GM19395 (cell line): ENCODE measurements around the gene PANK4.
A peak's percentile ranks its signal among the peaks of the same experiment; 100 is the strongest.

Experiments
- ATAC-seq: cut with Tn5 transposase; IDR thresholded peaks from one replicate; pipeline ENCODE4 v1.9.1; 2021; ENCODE audit warnings: mild to moderate bottlenecking, moderate library complexity; ENCODE audit not compliant: unreplicated experiment

PANK4 gene

DNA sequence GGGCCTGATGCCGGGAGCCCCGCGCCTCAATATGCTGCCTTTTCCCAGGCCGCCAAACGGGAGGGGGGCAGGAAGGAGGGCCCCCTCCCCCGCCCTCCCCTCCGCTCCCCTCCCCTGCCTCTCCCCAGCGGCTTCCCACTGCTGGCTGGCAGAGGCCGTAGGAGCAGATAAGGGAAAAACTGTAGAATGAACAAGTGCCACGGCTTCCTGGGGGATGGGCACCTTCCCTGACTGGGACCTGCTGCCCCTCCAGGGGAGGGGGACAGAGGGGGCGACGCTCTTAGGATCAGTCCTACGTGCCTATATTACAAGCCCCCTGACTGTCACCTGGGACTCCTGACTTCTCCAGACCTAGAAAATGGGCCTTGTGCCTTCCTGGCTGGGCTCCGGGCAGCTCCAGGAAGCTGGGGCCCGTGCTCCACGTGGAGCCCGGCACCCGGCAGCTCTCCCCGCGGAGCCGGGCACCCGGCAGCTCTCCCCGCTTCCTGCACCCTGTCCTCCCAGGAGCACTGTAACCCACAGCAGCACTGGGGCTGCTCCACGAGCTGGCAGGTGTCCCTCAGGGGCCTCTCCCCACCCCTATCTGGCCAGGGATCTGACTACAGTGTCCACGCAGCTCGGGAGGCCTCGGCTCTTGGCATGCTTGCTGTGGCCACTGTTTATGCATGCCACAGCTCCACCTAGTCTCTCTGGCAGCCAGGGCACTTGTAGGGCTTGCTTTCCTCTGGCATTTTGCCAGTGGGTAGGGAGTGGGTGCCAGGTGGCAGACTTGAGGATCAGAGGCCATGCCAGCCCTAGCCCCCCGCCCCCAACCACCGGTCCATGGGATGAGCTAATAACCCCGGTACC lies 4.3 kb upstream of the PANK4 start:
- ATAC-seq: no peak

DNA sequence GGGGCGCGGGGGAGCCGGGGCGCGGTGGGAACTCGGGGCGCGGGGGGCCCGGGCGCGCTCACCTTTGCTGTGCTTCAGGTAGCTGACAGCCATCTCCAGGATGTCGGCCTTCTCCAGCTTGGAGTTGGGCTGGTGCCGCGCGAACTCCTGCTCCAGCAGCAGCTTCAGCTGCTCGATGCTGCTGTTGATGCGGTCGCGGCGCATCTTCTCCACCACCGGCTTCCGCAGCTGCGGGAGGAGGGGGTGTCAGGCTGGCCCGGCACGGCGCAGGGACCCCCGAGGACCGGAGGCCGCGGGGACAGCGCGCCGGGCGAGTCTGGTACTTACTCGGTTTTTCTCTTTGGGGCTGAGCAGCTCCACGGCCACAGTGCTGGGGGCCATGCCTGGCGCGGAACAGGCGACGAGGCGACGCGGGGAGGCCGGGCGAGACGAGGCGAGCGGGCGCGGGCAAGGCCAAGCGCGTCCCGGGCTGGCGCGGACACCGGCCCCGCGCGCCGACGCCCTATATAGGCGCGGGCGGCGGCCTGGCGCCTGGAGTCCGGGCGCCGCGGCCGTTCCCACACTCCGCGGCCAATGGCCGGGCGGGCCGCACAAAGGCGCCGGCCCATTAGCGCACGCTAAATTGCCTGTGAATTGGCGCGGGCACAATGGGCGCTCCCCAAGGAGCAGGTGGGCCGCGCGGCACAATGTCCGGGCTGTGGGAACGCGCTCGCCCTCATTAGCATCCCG lies 3.6 kb upstream of the PANK4 start, which contains the start of gene HES5:
TSS of gene HES5 (minus strand) at position 480 of the 729 bp plus-strand sequence. CDS start at position 381, 99 bp downstream.
- ATAC-seq: no peak

DNA sequence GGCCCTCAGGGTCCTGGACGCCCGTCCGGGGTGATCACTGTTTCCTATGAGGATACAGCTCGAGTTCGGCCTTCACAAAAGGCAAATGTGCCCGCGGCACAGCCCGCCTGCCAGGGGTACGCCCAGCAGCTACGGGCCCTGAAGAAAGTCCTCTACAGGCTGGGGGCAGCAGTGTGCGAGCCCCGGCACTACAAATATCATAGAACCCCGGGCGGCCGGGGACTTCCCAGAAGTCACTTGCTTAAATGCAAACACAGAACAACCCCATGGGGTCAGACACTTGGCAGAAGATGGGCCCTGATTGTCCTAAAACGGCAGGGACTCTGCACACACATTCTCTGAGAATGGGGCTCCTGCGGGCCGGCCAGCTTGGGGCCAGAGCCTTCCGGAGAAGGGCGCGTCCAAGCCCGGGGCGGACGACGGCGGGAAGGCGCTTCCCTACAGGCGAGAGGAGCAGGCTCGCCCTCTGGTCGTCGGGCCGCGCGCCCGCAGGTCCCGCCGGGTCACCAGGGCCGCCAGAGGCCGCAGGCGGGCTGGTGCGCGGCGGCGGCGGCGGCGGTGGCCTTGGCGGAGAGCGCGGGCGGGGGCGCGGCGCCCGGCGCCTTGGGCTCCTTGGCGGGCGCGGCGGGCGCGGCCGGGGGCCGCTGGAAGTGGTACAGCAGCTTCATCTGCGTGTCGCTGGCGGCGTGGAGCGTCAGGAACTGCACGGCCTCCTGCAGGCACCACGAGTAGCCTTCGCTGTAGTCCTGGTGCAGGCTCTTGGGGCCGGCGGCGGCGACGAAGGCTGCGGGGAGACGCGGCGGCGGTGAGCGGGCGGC lies 2.8 kb upstream of the PANK4 start:
- ATAC-seq: no peak

DNA sequence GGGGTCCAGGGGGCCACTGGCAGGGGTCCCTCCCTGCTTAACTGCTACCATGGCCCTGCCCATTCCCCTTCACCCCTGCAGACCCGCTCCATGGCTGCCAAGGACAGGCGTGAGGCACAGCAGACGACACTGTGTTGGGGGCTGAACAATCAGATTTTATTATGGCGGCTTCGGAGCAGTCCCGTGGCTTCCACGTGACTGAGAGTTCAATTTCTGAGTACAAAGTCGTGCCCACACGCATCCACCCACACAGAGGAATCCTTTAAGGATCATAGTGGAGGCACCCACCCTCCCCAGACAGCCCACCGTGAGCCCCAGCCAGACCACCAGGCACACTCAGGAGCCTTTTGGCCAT lies 2.2 kb upstream of the PANK4 start:
- ATAC-seq: no peak

DNA sequence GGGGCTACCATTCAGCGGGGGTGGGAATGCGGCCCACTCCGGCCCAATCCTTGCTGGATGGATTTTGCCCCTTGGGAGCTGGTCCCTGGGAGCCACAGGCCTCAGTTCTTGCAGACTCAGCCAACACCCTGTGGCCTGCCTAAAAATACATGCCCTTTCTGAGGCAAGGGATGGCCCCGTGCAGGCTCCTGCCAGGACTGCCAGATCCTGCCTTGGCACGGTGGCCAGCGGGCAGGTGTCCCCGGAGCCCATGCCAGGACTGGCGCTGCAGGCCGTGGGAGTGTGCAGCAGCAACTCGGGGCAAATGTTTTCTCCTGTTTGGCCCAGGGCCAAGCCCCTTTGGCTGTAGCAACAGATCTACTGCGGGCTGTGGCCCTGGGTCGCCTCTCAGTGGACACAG lies 1.6 kb upstream of the PANK4 start:
- no peak for ATAC-seq

DNA sequence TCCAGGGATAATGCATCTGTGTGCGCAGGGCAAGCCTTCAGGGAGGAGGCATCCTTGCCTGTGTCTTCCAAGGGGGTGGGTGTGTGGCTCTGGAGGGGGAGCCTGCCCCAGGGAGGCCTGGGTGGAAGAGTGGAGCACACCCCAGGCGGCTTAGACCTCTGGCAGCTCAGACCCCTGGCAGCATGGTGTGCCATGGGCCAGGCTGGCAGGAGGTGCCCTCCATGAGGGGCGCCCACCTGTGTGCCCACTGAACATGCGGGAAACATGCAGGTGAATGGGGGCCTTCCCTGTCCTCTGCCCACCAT lies 1.1 kb upstream of the PANK4 start:
- no peak for ATAC-seq

DNA sequence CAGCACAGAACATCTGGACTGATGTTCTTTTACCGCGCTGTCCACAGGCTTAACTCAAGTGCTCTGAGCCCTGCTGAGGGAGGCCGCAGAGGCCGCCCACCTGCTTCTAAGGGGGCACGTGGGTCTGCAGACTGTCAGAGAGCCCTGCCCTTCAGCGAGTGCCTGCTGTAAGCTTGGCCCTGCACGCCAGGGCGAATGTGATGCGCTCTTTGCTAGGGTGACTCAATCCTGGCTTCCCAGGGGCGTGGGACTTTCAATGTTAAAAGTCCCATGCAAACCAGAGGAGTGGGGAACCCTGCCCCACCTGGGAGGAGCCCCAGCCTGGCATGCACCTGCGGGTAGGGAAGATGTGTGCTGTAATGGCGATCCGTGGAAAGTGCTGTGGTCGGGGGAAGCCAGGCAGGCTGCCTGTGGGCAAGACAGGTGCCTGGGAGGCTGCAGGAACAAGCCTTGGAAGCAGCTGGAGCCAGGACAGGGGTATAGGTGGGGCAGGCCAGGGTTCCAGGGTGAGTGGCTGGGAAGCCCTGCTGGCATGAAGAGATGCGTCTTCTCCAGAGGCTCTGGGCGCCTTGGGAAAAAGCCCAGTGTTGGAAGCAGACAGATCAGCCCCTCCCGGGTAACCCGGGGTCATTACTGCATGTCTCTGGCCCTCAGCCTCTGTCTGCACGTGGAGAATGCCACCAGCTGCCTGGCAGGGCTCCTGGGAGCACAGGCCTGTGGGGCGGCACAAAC lies 594 bp upstream of the PANK4 start:
- ATAC-seq: peak; percentile 32

DNA sequence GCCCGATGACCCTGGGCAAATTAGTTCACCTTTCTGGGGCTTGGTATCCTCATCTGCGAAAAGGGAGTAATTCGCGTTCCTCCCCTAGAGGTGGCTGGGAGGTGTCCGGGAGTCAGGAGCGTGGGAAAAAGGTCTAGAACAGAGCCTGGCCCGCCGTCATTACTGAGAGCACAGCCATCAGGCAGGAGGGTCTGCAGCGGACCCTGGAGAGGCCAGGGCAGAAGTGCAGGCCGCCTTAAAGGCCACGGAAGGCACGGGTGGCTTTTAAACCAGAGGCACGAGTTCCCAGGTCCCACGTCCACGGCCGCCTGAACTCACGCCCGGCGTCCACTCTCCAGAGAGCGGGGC lies 850 bp downstream of the PANK4 start:
- ATAC-seq: no peak

DNA sequence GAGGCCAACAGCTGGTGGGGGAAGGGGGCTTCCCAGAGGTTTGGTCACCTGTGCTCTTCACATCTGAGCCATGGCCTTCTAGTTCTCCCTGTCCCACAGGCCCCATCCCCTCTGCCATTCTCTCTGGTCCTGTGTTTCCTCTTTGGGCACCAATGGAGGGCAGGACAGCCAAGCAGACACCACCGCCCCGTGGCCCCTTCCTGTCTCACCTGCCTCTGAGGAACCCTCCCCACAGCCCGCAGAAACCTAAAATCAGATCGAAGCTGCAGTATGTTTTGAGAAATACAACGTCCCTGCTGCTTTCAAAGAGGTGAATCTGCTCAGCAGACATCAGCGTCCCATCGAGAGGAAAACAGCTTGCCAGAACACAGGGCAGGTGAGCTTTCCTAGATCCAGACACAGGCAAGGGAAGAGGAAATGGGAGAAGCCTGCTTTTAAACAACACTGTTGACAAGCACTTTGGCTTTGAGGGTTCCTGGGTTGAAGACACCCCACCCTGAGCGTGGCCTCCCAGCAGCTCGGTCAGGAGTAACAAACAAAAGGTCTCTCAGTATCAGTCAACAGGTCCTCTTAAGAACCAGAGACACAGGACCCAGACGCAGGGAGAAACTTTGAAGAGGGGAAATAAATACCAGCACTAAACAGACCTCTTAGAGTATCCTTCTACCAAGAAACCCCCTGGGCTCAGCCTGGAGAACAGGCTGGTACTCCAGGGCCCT lies 2.3 kb downstream of the PANK4 start:
- ATAC-seq: no peak

DNA sequence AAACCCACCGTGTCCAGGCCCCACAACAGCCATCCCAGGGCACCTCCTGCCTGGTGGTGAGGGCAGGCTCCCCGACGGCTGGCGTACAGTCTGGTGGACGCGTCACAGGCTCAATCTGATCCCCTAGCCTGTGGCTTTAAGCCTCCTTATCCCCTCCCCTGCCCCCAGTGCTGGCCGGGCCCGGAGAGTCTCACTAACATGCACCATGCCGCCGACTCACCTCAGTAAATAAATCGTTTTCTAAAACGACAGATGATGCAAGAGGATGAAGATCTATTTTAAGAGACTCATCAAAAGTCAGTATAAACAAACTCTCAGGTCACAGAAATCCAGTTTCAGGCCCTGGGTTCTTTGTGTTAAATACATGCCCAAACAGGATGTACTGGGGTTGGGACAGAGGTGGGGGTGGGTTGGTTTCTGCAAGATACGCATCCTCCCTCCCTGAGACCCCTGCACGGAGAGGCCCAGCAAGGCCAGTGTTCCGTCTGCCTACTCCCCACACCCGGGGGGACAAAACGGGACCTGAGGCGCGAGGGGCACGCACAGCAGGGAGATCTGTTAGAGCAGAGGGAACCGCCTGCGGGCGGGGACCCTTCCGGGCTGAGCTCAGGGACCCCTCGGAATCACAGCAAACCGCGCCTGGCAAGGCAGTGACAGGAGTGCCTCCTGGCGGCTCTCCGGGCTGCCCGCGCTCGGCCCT lies 3.1 kb downstream of the PANK4 start:
- no peak for ATAC-seq

DNA sequence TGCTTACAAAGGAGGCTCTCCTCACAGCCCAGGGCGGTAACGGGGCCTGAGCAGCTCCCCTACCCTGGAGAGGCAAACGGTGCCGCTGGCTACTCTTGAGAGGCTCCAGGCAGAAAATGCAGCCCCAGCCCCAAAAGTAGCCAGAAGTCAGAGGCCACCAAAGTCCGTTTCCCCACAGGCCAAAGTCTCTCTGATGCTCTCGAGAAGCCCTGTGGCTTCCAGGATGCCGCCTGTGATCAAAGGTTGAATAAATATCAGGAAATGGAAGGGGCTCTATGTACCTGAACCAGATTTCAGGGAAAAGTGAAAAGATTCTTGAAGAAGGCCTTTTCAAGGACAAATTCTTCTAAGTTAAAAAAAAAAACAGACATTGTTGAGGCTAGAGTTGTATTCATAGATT lies 4.2 kb downstream of the PANK4 start:
- no peak for ATAC-seq

DNA sequence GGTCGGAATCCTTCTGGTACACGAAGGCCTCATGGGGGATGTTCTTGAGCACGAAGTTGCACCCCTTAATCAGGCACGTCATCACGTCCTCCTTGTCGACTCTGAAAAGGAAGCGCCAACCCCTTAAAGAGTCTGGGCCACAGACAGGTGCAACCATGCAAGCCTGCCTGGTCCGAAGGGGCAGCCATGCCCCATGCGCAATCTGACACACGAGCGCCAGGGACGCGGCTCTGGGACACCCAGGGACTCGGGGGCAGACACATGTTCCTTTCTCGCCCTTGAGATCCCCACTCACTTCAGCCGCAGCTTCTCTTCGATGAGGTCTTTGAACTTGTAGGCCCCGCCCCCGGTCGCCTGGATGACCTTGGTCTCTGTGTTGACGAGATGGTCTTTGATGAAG lies 5.6 kb downstream of the PANK4 start:
- no peak for ATAC-seq

DNA sequence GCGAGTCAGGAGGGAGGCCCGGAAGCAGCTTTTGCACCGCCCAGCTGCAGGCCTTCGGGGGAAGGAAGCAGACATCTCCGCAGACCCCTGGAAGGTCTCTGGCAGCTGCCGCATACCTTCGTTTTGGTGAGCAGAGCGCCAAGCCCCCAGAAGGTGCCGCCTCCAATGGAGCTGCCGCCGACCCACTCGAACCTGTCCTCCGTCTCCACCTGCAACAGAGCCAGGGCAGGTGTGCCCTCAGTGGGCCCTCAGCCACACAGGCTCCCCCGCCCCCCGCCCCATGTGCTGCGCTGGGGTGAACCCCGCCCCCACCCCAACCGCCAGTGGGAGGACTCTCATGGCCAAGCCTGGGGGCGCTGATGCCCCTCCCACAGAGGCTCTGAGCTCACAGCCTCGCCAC lies 6.2 kb downstream of the PANK4 start:
- no peak for ATAC-seq

DNA sequence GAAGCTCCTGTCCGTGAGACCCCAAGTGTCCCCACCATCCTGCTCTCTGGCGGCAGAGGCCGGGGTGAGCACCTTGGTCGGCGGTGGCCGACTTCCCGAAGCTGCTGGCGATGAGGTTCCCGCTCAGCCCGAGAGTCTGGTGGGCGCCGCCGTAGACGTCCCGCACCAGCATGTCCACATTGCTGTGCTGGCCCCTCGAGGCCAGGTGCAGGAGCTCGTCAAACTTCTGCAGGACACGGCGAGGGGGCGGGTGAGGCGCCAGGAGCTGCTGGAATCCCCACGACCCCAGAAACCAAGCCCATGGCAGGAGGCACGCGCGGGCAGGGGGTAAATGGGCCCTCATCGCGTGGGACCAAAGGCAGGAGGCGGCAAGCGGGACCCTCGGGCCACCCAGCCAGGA lies 6.7 kb downstream of the PANK4 start:
- ATAC-seq: no peak

DNA sequence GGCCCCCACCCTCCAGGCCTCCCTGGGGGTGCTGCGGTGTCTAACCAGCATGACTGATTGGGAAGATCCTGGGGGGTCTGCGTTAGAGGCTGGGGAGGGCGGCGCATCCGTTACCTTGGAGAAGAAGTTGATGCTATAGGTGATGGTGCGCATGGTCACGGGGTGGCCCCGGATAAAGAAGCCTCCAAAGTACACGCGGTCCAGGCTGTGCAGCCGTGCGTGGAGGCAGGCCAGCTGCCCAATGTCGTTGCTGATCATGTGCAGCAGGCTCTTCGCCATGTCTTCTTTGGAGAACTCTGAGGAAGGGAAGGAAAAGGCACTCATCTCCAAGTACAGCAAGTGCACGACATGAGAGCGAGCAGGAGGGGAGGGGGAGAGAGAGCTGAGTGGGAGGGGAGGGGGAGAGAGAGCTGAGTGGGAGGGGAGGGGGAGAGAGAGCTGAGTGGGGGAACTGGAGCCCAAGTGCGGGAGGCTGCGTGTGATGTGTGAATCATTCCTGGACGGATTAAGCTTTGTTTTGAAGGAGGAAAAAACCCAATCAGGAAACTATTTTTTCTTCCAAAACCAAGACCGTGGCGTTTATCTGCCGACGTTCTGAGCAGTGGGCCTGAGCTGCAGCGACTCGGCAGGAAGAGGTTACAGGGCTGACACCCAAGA lies 7.2 kb downstream of the PANK4 start:
- ATAC-seq: no peak

DNA sequence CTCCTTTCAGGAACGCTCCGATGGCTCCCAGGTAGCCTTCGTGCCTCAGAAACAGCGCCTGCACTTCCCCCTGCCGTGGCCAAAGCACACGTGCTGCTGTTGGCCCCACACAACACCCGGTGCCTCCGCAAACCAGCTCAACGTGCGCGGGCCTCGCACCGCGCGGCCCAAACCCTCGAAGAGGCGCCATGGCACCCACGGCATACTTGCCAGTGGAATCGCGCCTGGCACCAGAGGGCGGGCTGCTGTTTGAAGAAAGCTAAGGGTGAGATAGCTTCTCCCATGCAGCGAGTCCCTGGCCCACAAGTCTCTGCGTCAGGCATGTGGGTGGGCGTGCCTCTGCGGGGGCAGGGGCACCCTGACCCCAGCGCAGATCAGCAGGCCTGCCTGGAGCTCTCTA lies 7.9 kb downstream of the PANK4 start:
- ATAC-seq: no peak

DNA sequence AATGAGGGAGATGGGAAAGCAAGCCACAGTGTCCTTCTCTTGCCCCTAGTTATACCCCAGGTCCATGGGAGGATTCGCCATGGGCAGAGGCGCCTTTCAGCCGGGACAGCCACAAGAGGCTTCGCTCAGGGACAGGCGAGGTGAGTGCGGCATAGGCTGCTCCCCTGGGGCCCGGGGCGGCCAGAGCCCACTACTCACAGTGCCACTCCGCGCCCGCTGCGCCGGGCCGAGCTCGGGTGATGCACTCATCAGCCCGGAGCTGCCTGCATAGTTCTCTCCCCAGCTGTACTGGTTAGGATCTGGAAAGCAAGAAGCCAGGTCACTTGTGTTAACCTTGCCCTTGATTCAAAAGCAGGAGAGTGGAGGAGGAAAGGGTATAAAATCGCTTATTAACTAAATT lies 8.4 kb downstream of the PANK4 start:
- no peak for ATAC-seq

DNA sequence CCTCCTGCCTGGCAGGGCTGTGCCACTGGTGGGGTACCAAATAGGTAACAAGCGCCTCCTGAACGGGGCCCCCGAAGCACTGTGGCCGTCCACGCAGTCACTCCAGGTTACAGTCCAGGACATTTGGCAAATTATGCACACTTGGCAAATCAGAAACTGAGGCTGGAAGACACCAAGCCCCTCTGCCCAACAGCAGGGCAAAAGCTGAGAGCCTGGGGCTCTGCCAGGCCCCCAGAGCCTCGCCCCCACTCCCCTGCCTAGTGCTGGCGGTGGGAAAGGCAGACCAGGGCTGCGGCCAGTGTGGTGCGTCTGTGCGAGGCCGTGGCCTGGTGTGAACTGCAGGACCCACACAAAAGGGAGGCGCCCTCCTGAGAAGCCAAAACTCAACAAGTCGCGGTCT lies 9.4 kb downstream of the PANK4 start:
- ATAC-seq: no peak

DNA sequence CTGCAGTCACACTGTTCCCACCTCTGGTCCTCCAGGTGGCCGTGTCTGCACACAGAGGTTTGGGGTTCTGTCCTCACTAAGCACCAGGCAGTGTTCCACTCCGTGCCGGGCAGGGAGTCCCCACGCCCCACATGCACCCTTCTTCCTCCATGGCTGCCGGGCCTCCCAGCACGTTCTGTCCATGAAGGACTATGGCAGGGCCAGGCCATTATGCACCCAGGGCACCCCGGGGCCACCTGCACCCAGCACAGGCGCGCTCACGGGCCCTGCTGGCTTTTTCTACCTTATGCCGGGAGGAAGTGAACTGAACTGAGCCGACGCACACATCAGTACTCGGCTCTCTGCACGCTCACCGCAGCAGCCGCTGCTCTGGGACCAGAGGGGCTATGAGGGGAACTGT lies 10.3 kb downstream of the PANK4 start:
- no peak for ATAC-seq

DNA sequence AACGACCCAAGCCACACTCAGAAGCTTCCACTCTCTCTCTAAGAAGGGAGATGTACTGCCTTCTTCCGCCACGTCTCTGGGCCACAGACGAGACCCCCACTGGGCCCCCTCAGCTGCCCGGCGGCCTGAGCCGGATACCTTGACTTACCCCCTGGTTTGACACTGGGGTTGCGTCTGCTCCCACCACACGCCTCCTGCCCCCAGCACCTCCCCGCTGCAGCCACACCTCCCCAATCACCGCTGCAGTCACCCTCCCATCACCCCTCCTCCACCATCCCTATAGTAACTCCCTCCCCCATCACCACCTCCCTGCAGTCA lies 10.7 kb downstream of the PANK4 start:
- ATAC-seq: no peak
